ENCODE results near the gene TAGLN3.

- TF ChIP-seq, protein P1, sequence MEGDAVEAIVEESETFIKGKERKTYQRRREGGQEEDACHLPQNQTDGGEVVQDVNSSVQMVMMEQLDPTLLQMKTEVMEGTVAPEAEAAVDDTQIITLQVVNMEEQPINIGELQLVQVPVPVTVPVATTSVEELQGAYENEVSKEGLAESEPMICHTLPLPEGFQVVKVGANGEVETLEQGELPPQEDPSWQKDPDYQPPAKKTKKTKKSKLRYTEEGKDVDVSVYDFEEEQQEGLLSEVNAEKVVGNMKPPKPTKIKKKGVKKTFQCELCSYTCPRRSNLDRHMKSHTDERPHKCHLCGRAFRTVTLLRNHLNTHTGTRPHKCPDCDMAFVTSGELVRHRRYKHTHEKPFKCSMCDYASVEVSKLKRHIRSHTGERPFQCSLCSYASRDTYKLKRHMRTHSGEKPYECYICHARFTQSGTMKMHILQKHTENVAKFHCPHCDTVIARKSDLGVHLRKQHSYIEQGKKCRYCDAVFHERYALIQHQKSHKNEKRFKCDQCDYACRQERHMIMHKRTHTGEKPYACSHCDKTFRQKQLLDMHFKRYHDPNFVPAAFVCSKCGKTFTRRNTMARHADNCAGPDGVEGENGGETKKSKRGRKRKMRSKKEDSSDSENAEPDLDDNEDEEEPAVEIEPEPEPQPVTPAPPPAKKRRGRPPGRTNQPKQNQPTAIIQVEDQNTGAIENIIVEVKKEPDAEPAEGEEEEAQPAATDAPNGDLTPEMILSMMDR (IDR thresholded peaks at IDR 0.05), result no peak
- TF ChIP-seq, protein P2, sequence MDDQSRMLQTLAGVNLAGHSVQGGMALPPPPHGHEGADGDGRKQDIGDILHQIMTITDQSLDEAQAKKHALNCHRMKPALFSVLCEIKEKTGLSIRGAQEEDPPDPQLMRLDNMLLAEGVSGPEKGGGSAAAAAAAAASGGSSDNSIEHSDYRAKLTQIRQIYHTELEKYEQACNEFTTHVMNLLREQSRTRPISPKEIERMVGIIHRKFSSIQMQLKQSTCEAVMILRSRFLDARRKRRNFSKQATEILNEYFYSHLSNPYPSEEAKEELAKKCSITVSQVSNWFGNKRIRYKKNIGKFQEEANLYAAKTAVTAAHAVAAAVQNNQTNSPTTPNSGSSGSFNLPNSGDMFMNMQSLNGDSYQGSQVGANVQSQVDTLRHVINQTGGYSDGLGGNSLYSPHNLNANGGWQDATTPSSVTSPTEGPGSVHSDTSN (IDR thresholded peaks at IDR 0.05), result no peak
- TF ChIP-seq RFX5 (IDR thresholded peaks at IDR 0.05; ENCODE audit: low read length), result no peak
- TF ChIP-seq, protein P3, sequence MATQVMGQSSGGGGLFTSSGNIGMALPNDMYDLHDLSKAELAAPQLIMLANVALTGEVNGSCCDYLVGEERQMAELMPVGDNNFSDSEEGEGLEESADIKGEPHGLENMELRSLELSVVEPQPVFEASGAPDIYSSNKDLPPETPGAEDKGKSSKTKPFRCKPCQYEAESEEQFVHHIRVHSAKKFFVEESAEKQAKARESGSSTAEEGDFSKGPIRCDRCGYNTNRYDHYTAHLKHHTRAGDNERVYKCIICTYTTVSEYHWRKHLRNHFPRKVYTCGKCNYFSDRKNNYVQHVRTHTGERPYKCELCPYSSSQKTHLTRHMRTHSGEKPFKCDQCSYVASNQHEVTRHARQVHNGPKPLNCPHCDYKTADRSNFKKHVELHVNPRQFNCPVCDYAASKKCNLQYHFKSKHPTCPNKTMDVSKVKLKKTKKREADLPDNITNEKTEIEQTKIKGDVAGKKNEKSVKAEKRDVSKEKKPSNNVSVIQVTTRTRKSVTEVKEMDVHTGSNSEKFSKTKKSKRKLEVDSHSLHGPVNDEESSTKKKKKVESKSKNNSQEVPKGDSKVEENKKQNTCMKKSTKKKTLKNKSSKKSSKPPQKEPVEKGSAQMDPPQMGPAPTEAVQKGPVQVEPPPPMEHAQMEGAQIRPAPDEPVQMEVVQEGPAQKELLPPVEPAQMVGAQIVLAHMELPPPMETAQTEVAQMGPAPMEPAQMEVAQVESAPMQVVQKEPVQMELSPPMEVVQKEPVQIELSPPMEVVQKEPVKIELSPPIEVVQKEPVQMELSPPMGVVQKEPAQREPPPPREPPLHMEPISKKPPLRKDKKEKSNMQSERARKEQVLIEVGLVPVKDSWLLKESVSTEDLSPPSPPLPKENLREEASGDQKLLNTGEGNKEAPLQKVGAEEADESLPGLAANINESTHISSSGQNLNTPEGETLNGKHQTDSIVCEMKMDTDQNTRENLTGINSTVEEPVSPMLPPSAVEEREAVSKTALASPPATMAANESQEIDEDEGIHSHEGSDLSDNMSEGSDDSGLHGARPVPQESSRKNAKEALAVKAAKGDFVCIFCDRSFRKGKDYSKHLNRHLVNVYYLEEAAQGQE (IDR thresholded peaks at IDR 0.05; ENCODE audit: low read depth, low read length), result no peak
- TF ChIP-seq FOXM1 (IDR thresholded peaks at IDR 0.05; ENCODE audit: low read depth), result no peak
- no peak for TF ChIP-seq MAX (IDR thresholded peaks at IDR 0.05; ENCODE audit: low read depth)
- no peak for TF ChIP-seq JUND (IDR thresholded peaks at IDR 0.05)
- TF ChIP-seq YY1 (IDR thresholded peaks at IDR 0.05; ENCODE audit: low read depth), result no peak
- no peak for TF ChIP-seq MXI1 (IDR thresholded peaks at IDR 0.05; ENCODE audit: low read depth, low read length)
- TF ChIP-seq RCOR1 (IDR thresholded peaks at IDR 0.05; ENCODE audit: low read length), result no peak
- TF ChIP-seq EP300 (IDR thresholded peaks at IDR 0.05; ENCODE audit: borderline replicate concordance in 1 of 2, low read depth in 1 of 2, low read length in 1 of 2), result no peak
- no peak for TF ChIP-seq GABPA (IDR thresholded peaks at IDR 0.05; ENCODE audit: low read depth)
- no peak for TF ChIP-seq EZH2phosphoT487 (IDR thresholded peaks at IDR 0.05; ENCODE audit: borderline replicate concordance, low read depth)
Measured at GRCh38 chr3:112053229-112053628, 54.5 kb downstream of the TAGLN3 start.

All from SK-N-SH (cell line).